ENCODE results near the gene MAP3K13. TPM values are rescaled to one million over a fixed set of nuclear protein-coding genes. Genes with fewer than 3 reads are reported as not detected.

The MAP3K13 gene
- total RNA-seq, 1 donor from 2014 or later: 11.8 TPM

DNA sequence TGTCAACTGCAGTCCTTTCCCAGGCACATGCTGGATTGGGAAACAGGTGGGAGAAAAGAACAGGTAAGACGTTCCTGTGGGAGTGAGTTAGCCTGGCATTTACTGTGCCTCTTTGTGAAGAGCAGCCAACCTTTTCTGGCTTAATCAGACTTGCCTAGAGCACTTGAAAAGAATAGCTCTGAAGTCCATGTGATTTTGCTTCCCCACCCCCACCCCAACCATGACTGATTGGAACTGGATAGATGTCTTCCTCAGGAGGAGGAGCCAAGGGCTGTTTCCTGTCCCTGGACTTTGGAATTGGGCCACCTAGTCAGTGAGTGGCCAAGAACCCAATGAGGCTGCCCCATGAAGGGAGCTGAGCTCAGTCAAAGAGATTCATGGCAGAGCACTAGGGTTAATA lies 140.6 kb downstream of the MAP3K13 start:
- intact Hi-C loops (cut with micrococcal nuclease): no loop called here

DNA sequence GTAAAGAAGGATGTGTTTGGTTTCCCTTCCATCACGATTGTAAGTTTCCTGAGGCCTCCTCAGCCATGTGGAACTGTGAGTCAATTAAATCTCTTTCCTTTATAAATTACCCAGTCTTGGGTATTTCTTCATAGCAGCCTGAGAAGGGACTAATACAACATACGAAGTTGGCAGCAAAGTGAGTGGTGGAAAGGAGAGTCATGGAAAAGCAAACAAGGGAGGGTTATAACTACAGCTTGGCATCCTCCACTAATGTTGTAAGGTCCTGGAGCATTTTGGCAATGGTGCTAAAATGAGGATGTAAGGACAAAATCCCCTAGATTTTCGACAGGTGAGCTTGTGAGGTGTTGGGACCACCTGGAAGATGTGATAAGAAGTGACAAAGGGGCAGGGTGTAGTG lies 141.7 kb downstream of the MAP3K13 start:
- intact Hi-C loops (cut with micrococcal nuclease): no loop called here

DNA sequence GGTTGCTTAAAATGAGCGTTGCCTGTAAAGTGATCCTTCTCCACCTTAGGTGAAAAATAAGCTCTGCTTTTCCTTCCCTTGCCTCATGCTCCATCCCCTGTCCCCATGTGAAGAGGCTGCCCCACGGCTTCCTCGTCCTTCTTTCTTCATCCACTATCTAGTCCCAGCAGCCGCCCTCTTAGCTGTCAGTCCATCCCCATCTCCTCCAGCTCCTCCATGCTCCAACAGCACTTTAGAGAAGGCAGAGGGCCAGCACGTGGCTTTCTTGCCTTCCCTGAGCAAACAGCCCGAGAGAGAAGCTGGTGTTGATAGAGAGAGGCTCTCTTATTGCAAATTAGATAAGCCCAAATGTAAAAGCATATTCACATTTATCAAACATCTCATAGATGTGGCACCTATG lies 144.9 kb downstream of the MAP3K13 start:
- intact Hi-C loops (cut with micrococcal nuclease): no loop called here

DNA sequence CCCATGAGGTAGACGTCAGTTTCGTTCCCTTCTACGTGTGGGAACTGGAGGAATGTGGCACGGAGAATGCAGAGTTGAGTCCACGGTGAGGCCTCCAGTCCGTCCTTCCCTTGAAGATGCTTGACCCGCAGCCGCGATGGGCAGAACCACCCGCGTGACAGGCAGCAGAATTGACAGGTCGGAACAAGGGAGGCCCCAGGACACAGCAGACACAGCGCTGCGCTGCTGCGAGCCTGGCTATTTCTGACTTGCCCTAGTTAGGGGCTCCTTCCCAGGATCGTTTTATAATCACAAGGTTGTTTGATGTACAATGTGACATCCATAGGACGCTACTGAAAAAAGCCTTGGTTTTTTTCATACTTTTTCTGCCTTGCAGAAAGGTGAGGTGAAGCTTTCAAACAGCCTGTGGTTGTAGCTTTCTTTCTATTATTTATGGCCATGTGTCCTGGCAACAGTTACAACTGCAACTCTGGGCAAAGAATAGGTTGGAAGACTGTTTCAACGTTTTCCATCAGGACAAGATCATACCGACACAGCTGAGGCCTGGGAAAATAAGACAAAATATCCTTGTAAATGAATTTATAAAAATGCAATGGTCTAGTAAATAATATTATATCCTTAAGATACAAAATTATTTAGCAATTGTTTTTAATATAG lies 145.5 kb downstream of the MAP3K13 start:
- intact Hi-C loops (cut with micrococcal nuclease): no loop called here

DNA sequence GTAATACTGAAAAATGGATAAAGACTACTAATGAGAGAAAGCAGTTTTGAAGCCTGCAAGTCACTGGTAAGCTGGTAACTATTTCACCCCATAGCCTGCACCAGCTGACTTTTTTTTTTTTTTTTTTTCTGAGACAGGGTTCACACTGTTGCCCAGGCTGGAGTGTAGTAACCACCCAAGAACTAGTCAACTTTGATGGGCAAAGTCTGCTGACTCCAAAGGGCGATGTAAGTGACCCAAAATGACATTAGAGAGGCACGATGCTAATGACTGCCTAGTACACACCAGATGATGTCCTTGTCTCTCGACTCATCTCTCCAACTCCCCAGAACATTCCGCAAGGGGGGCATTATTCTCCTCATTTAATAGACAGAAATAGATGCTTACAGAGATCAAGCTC lies 148.8 kb downstream of the MAP3K13 start:
- intact Hi-C loops (cut with micrococcal nuclease): no loop called here

DNA sequence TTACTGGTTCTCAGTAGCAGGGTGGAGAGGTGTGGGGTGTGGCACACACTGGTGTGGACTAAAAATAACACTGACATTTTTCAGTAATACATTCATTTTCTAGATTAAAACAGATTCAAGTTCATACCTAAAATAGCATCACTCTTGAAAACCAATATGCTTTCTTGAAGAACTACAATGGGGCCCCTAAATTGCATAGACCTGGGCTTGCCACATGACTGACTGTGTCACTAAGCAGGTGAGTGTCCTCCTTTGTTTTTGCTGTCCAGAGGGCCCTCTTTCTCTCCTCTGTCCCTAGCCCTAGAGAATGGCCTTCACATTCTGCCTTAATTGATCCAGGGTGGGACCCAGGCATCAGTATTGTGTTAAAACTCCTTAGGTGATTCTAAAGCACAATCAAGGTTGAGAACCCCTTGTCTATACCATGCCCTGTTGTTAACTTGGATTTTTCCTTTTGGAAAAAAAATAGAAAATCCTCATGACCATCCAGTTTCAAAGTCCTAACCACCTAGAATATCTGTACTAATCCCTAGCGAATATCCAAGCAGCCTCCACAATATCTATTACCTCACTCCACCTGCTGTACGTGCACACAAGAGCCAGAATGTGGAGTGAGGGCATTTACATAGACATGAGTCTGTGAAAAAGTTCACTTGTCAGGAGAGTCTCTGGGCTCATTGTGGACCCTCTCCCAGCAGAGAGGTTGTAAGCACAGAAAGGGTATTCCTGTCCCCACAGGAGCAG lies 154.6 kb downstream of the MAP3K13 start:
- intact Hi-C loops (cut with micrococcal nuclease): no loop called here

DNA sequence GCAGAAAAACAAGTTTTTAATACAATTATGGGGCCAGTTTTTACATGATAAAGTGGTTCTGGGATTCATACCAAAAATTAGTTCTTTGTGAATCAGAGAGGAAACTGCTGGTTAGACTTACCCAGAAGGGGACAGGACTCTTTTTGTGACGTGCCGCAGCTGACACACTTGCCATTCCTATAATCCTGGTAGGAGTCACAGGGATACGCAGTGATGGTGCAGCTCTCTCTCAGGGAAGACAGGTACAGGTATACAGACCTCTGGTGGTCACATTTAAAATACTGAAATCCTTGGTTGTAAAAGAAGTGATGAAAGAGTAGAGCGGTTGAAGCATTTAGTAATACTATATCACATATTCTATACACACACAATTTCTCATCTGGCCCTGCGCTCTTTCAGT lies 156.1 kb downstream of the MAP3K13 start:
- intact Hi-C loops (cut with micrococcal nuclease): no loop called here

DNA sequence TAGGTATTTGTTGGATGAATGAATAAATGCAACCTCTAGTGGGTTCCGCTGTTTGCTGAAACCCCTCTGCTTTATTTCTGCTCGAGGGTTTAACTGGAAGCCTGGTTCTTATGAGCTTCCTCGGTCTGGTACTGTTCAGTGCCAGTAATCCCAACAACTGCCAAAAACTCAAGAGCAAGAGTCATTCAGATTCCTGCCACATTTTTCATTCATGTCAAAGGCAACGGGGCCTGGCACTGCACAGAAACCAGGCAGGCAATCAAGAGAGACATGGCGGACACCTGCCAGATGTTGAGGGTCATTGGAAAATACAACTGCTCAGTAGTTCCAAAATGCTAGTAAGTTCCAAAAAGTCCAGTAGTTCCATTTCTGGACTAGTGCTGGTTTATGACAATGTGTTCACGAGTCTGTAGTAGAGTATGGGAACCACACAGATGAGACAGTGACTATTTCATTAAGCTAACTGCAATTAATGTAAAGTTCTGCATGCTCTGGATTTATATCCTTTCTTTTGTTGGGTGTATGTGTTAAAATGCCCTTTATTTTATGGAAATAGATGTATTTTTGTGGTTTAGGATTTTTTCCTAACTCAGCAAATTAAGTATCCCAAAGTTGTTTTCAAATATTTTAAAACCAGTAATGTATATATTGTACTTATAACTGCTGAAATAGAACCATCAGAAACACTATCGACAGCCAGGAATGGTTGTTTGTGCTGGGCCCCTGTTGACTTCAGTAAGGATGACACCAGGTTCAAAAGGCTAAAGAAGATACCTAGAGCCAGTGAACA lies 158.6 kb downstream of the MAP3K13 start:
- intact Hi-C loops (cut with micrococcal nuclease): no loop called here

DNA sequence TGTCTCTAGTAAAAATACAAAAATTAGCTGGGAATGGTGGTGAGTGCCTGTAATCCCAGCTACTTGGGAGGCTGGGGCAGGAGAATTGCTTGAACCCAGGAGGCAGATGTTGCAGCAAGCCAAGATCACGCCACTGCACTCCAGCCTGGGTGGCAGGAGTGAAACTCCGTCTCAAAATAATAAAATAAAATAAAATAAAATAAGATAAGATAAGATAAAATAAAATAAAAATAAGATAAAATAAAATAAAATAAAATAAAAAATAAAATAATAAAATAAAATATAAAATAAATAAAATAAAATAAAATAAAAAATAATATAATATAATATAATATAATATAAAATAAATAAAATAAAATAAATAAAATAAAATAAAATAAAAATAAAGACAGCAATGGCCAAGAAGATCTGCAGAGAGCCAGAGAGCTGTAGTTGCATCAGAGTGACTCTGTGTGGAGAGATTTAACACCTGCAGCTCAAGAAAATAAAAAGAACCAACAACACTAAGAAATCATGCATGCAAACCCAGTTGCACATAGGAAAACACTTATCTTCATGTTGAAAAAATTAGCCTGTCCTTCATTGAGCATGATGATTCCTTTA lies 163.5 kb downstream of the MAP3K13 start:
- intact Hi-C loops (cut with micrococcal nuclease): no loop called here

DNA sequence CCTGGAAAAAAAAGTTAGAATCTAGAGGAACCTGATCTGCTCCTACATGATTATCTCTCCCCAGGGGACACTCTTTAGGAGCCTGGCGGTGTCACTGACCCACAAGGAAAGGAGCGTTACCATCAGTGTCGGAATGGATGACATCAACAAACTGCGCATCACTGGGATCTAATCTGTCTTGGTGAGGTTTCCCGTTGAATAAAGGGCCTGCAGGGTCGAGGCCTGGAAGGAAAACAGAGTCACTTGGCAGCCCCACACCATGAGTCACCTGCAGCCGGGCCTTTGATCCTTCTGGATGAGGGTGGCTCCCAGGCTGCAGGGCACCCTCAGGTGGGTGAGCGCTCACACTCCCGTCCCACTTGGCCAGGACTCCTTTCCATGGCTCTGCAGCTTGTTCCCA lies 164.4 kb downstream of the MAP3K13 start:
- intact Hi-C loops (cut with micrococcal nuclease): no loop called here

DNA sequence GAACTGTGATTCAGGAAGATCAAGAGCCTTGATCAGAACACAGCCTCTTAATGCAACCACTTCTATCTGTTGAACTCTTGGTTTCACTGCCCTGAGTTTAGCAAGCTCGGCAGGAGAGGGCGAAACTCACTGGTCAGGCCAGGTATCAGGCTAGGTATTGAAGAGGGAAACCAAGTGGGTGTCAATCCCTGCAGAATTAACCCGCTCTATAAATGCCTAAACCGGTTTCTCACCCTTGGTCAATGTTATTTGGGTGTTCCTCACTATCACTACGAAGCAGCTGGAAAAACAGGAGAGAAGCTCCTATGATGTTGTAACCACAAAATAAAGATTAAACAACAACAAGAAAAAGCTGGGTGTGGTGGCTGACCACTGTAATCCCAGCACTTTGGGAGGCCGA lies 165.6 kb downstream of the MAP3K13 start:
- intact Hi-C loops (cut with micrococcal nuclease): no loop called here

DNA sequence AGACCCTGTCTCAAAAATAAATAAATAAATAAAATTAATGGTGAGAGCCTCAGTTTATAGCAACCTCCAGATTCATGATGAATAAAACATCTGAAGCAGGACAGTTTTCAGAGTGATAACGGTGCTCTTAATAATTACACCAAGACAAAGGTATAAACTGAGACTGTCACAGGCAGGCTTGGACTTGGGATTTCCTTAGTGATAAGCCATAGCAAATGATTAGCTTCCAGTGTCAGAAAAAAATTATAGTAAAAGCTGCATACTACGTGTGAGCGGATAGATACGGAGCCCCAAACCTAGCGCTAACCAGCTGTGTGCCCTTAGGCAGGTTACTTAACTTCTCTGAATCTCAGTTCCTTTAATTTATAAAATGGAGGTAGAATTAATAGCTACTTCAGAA lies 167.9 kb downstream of the MAP3K13 start:
- intact Hi-C loops (cut with micrococcal nuclease): no loop called here

DNA sequence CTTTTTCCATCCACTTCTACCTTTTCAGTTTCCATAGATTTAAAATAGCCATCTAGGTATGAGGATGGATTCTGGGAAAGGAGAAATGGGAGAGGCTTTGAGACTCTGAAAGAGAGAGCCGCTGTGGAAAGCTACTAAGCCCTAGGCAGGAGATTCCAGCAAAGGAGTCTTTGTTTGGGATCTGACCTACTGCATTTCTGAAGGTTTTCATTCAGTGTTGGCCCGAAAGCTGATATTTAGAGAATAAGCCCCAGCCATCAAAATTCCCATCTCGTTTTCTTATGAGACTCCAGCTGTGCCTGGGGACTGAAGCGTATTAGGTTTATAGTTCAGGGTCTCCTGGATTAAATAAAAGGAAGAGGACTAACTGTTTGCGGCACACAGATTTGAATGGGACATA lies 170.0 kb downstream of the MAP3K13 start:
- intact Hi-C loops (cut with micrococcal nuclease): no loop called here

DNA sequence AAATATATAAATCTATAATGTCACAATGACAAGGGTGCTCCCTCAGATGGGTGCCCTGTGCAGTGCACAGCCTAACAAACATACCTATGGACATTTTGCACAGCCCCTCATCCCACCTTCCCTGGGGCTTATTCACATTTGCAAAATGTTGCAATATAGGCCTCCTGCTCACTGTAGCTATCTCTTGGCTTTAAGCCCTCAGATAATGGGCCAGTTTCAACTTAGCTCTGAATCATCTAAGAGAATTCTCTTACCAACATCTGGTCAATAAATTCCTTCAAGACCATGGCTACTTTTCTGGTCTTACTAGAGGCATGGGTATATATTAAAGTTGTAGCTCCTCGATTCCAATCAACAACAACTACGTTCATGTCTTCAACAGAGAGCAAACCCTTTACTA lies 171.6 kb downstream of the MAP3K13 start:
- intact Hi-C loops (cut with micrococcal nuclease): no loop called here

DNA sequence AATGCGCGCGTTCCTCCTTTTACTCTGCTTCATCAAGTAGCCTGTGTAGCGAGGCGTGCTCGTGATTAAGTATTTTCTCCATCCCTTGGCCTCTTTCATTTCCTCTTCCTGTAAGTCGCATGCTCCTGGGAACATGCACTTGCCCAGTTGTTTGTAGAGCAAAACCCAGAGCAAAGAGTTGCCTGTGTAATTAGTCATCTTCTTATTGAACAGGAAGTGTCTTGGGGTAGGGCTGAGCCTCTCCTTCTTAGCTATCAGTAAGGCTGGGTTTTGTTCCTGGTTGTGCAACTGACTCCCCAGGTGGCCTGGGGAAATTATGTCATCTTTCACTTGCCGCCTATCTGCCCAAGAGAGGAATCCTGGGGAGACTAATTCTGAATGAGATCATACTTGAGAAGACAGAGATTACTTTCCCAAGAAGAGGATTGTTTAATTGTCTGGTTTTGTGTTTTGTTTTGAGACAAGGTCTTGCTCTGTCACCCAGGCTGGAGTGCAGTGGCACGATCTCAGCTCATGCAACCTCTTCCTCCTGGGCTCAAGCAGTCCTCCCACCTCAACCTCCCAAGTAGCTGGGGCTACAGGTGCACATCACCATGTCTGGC lies 174.5 kb downstream of the MAP3K13 start:
- intact Hi-C loops (cut with micrococcal nuclease): no loop called here

Other genes starting within 250 kb of the MAP3K13 start
- gene C3orf70, start 210.1 kb upstream of the MAP3K13 start, total RNA-seq: 0.05 and 0.10 TPM in 2 replicates
- gene EHHADH, start 109.1 kb upstream of the MAP3K13 start, total RNA-seq: 1.9 and 2.2 TPM in 2 replicates
- 21.6 and 24.4 TPM in 2 replicates for gene TMEM41A, start 135.9 kb downstream of the MAP3K13 start, total RNA-seq
- gene LIPH, start 189.5 kb downstream of the MAP3K13 start, total RNA-seq: not detected in 2 replicates
- gene SENP2, start 223.2 kb downstream of the MAP3K13 start, total RNA-seq: 33.4 and 34.3 TPM in 2 replicates

Data from T-helper 1 cell treated with Interleukin-12 subunit alpha and Interleukin-12 subunit beta and Interleukin-4 antibody, amounts not matched to agents 30 ng/mL and 1 ng/mL, for 36 hours (primary cell).